ENCODE measurements around the gene VEZT. TPM values are rescaled to one million over a fixed set of nuclear protein-coding genes. Genes with fewer than 3 reads are reported as not detected.

VEZT gene
- polyA plus RNA-seq, 3 donors, result 17.2 to 27.7 (median 17.9) TPM

- H3K27ac ChIP-seq (ENCODE audit: low read depth, low read length), result no peak overlapping the region
- WGBS, 3 donors, result 35 to 54% (median 46%) methylated on average over 4 of the region's 4 CpGs
Measured at GRCh38 chr12:95335948-95336347, 118.3 kb downstream of the VEZT start.

DNA sequence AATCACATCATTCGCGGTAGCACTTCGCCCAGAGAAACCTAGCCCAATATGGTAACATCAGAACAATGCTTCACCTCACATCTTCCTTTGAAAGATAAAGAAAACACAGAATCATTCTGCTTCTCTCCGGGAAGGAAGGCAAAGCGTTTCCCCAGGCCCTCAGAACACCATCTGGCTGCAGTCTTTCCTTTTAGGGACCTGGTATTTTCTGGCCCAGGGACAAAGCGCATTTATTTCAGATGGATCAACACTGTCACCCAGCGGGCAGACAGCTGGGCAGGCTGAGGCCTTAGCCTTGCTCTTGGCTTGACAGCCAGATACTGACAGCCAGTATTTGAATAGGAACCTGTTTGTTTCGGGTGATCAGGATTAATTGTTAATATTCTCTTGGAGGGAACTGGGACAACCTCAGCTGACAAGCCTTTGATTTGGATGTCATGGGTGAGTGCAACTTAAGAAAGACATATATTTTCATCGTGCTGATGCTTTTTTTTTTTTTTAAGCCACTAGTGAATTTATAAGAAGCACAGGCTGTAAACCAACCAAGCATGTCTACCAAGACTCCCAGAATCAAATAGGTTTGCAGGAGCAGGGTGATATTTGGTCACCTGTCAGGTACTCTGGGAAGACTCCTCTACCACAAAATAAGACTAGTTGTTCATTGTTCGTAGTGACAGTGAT lies 118.9 kb downstream of the VEZT start:
- H3K27ac ChIP-seq (ENCODE audit: low read depth, low read length), result no peak overlapping the region
- WGBS, 3 donors, result 20 to 45% (median 41%) methylated on average over 10 of the region's 10 CpGs

DNA sequence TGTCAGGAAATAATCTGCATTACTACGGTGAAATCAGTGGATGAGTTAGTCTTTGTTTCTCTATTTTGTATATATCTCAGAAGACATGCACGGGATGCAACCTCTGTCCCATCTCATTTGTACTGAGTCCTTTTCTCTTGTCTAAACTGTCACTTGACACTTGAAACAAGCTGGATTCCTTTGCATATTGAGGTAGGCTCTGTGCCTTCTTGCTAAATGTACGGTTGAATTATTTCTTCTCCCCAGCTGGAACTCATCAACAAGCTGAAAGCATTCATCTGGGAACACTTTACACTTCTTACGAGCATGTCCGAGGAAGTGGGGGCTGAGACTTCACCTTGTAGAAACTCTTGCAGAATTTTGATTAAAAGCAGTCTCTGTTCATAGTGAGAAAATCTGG lies 119.5 kb downstream of the VEZT start:
- H3K27ac ChIP-seq (ENCODE audit: low read depth, low read length), result no peak overlapping the region

DNA sequence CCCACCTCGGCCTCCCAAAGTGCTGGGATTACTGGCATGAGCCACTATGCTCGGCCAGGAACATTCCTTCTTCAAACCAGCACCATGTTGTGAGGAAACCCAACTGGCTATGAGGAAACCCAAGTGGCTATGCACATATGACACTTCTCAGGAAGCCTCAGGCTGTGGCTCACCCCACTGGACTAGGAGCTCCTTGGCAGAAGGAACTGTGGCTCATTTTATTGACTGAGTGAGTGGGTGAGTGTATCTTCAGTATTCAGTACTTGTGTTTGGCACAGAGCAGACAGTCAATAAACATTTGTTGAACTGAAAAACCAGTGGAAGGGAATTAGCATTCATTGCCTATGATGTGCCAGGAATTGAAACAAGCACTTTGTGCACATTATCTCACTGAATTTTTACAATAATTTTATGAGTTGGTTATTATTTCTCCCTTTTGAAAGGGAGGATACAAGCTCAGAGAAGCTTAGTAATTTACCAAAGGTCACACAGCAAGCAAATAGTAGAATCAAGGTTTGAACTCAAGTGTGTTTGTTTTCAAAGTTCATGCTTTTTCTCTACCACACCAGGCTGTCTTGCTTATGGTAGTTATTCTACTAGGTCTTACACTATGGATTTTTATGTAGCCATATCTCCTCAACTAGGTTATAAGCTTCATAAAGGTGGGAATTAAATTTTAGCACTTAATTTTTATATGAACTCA lies 121.6 kb downstream of the VEZT start:
- no peak overlapping the region for H3K27ac ChIP-seq (ENCODE audit: low read depth, low read length)
- WGBS, 3 donors, result 85 to 93% (median 91%) methylated on average over 2 of the region's 2 CpGs

More for the DNA sequence above, 119.5 kb downstream of the VEZT start:
- 64 to 69% (median 66%) methylated on average over 5 of the region's 5 CpGs for WGBS, 3 donors

GRCh38 chr12:95342008-95342407 lies 124.4 kb downstream of the VEZT start:
- no peak overlapping the region for H3K27ac ChIP-seq (ENCODE audit: low read depth, low read length)
- 94 to 100% (median 95%) methylated on average over 1 of the region's 1 CpG for WGBS, 3 donors

GRCh38 chr12:95343461-95344230 lies 126.0 kb downstream of the VEZT start:
- WGBS, 3 donors, result 70 to 86% (median 75%) methylated on average over 6 of the region's 6 CpGs
- no peak overlapping the region for H3K27ac ChIP-seq (ENCODE audit: low read depth, low read length)

DNA sequence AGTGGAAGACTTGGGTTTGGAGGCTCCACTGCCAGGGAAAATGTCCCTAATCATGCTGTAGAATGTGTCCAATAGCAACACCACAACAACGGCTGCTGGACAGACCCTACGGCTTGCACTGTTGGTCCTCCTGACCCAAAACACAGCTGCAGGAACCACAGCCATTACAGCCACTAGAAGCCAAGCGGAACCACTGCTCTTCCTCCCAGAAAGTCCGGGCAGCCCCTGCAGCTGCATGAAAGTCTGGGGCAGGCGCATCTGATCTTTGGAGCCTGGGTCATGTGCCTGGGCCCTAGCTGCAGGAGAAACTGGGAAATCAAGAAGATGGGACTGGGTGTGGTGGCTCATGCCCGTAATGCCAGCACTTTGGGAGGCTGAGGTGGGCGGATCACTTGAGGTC lies 131.7 kb downstream of the VEZT start:
- WGBS, 3 donors, result 86 to 93% (median 86%) methylated on average over 7 of the region's 7 CpGs
- H3K27ac ChIP-seq (ENCODE audit: low read depth, low read length), result no peak overlapping the region

DNA sequence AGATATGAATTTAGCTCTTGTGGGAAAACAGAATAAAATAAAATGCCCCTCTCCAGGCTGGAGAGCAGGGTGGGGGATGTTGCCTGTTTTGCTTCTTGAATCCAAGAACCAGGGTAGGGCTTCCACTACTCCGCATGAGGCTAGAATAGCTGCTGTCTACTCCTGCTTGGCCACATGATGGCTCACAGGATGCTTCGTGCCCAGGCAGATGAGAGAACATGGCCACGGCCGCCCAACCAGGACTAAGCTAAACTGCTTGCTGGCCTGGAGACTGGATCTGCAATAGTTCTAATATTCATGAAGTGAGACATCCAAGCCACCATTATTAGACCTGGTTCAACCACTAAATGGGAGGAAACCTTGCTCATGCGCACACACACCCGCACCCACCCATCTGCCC lies 134.1 kb downstream of the VEZT start:
- H3K27ac ChIP-seq (ENCODE audit: low read depth, low read length), result no peak overlapping the region
- 83 to 90% (median 89%) methylated on average over 6 of the region's 6 CpGs for WGBS, 3 donors

Other genes starting within 250 kb of the VEZT start
- gene NDUFA12, start 214.1 kb upstream of the VEZT start, polyA plus RNA-seq, result 100 to 1,000 TPM in 2 of 3 donors, 10 to 100 TPM in 1; 49.8 to 107 (median 104) TPM
- gene NR2C1, start 144.2 kb upstream of the VEZT start, polyA plus RNA-seq, result 10 to 100 TPM in 2 of 3 donors, 1 to 10 TPM in 1; 9.4 to 16.1 (median 12.8) TPM
- gene FGD6, start 340 bp upstream of the VEZT start, polyA plus RNA-seq, result 1 to 10 TPM in 2 of 3 donors, under 1 TPM in 1; 0.91 to 2.1 (median 1.6) TPM